ENCODE measurements around the gene PCDHB10. TPM values are rescaled to one million over a fixed set of nuclear protein-coding genes. Genes with fewer than 3 reads are reported as not detected.
"Not testable (repeated sequence)": the region's sequence is repeated elsewhere in the genome, so short reads cannot be mapped to it uniquely, and the experiment has no call there.

Gene PCDHB10
- total RNA-seq, 2 donors from 2014 or later, result 0.17 to 1.1 TPM

DNA sequence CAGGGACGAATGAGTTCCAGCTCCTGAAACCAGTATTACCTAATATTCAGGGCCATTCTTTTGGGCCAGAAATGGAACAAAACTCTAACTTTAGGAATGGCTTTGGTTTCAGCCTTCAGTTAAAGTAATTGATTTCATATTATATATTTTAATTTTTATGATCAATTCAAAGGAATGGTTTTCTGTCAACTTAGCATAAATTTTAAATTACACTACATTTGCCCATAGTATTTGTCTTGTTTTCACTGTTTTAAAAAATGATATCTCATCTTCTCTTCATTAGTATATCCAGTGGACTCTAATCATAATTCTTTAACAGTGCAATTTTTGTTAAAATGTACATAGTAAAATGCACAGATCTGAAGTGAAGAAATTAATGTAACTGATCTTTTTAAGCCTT lies 11.8 kb upstream of the PCDHB10 start:
- Histone ChIP-seq H3K4me3 (no peak overlapping the region), H3K27me3 (no peaks in the 10 kb centered on the region), H3K9ac (ENCODE audit: low read depth in 2 of 2, low read length in 2 of 2) (no peak overlapping the region), H3K36me3 (no peaks in the 10 kb centered on the region), H3K4me1 (no peaks in the 10 kb centered on the region), H3K9me3 (no peaks in the 10 kb centered on the region), H3K27ac (no peak overlapping the region)
- intact Hi-C loops (cut with DNase I), result no loop called here
- TF ChIP-seq, protein P1, sequence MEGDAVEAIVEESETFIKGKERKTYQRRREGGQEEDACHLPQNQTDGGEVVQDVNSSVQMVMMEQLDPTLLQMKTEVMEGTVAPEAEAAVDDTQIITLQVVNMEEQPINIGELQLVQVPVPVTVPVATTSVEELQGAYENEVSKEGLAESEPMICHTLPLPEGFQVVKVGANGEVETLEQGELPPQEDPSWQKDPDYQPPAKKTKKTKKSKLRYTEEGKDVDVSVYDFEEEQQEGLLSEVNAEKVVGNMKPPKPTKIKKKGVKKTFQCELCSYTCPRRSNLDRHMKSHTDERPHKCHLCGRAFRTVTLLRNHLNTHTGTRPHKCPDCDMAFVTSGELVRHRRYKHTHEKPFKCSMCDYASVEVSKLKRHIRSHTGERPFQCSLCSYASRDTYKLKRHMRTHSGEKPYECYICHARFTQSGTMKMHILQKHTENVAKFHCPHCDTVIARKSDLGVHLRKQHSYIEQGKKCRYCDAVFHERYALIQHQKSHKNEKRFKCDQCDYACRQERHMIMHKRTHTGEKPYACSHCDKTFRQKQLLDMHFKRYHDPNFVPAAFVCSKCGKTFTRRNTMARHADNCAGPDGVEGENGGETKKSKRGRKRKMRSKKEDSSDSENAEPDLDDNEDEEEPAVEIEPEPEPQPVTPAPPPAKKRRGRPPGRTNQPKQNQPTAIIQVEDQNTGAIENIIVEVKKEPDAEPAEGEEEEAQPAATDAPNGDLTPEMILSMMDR (IDR thresholded peaks at IDR 0.05), result no peak
- no peak for DNase-seq

- no peak within 1 kb of the TSS for H3K27ac ChIP-seq
- H3K36me3 ChIP-seq, result no peaks in the 10 kb centered on the region
- no peaks in the 10 kb centered on the region for H3K4me1 ChIP-seq
- no peak for DNase-seq
- no peaks in the 10 kb centered on the region for H3K9me3 ChIP-seq
- no peak within 1 kb of the TSS for H3K4me3 ChIP-seq
- intact Hi-C loops (cut with DNase I), result no loop called here
- no peak within 1 kb of the TSS for H3K9ac ChIP-seq (ENCODE audit: low read depth in 2 of 2, low read length in 2 of 2)
- H3K27me3 ChIP-seq, result no peaks in the 10 kb centered on the region
- TF ChIP-seq, protein P1 (IDR thresholded peaks at IDR 0.05), result no peak
Observed at GRCh38 chr5:141182248-141182647, 9.9 kb upstream of the PCDHB10 start, which contains the start of gene PCDHB16. TSS of gene PCDHB16 (plus strand) at chr5:141182387. CDS start at chr5:141182560, 173 bp downstream.

GRCh38 chr5:141184117-141184855 lies 7.9 kb upstream of the PCDHB10 start:
- intact Hi-C loops (cut with DNase I); H3K9me3 ChIP-seq; H3K4me3 ChIP-seq: not testable (repeated sequence)

GRCh38 chr5:141186897-141187512 lies 5.1 kb upstream of the PCDHB10 start, which contains the start of gene PCDHB9:
TSS of gene PCDHB9 (plus strand) at chr5:141187161. CDS start at chr5:141187319, 158 bp downstream.
- TF ChIP-seq, protein P1 (IDR thresholded peaks at IDR 0.05), result no peak
- Histone ChIP-seq H3K4me1 (no peaks in the 10 kb centered on the region), H3K27ac (no peak within 1 kb of the TSS), H3K4me3 (no peak within 1 kb of the TSS), H3K9me3 (no peaks in the 10 kb centered on the region), H3K9ac (ENCODE audit: low read depth in 2 of 2, low read length in 2 of 2) (no peak within 1 kb of the TSS), H3K36me3 (no peaks in the 10 kb centered on the region), H3K27me3 (no peaks in the 10 kb centered on the region)
- DNase-seq, result no peak
- intact Hi-C loops (cut with DNase I), result no loop called here

More at GRCh38 chr5:141184117-141184855, 7.9 kb upstream of the PCDHB10 start:
- H3K4me1 ChIP-seq; DNase-seq; H3K36me3 ChIP-seq; H3K9ac ChIP-seq (ENCODE audit: low read depth in 2 of 2, low read length in 2 of 2); H3K27ac ChIP-seq; H3K27me3 ChIP-seq: not testable (repeated sequence)

DNA sequence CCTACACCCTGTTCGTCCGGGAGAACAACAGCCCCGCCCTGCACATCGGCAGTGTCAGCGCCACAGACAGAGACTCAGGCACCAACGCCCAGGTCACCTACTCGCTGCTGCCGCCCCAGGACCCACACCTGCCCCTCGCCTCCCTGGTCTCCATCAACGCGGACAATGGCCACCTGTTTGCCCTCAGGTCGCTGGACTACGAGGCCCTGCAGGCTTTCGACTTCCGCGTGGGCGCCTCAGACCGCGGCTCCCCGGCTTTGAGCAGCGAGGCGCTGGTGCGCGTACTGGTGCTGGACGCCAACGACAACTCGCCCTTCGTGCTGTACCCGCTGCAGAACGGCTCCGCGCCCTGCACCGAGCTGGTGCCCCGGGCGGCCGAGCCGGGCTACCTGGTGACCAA lies 3.5 kb upstream of the PCDHB10 start:
- intact Hi-C loops (cut with DNase I); H3K4me1 ChIP-seq; H3K4me3 ChIP-seq; H3K9me3 ChIP-seq; H3K9ac ChIP-seq (ENCODE audit: low read depth in 2 of 2, low read length in 2 of 2); H3K27ac ChIP-seq; H3K27me3 ChIP-seq; H3K36me3 ChIP-seq; DNase-seq: not testable (repeated sequence)

DNA sequence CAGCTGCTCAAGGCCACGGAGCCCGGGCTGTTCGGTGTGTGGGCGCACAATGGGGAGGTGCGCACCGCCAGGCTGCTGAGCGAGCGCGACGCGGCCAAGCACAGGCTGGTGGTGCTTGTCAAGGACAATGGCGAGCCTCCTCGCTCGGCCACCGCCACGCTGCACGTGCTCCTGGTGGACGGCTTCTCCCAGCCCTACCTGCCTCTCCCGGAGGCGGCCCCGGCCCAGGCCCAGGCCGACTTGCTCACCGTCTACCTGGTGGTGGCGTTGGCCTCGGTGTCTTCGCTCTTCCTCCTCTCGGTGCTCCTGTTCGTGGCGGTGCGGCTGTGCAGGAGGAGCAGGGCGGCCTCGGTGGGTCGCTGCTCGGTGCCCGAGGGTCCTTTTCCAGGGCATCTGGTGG lies 3.0 kb upstream of the PCDHB10 start:
- H3K4me3 ChIP-seq; intact Hi-C loops (cut with DNase I); H3K36me3 ChIP-seq; DNase-seq; H3K27ac ChIP-seq; H3K4me1 ChIP-seq; H3K27me3 ChIP-seq; H3K9ac ChIP-seq (ENCODE audit: low read depth in 2 of 2, low read length in 2 of 2); H3K9me3 ChIP-seq: not testable (repeated sequence)

- H3K9me3 ChIP-seq; H3K9ac ChIP-seq (ENCODE audit: low read depth in 2 of 2, low read length in 2 of 2); H3K27ac ChIP-seq; DNase-seq; H3K36me3 ChIP-seq; H3K4me3 ChIP-seq; H3K27me3 ChIP-seq; H3K4me1 ChIP-seq; intact Hi-C loops (cut with DNase I): not testable (repeated sequence)
Observed at GRCh38 chr5:141194332-141194731, 2.2 kb downstream of the PCDHB10 start.
